Neural progenitor cell (in vitro differentiated cells): ENCODE results near the gene BLVRA. TPM values are rescaled to one million over a fixed set of nuclear protein-coding genes. Genes with fewer than 3 reads are reported as not detected.

Source experiments
- DNase-seq: peaks from one replicate; pipeline ENCODE4 v3.0.0-alpha.2; 2016; ENCODE audit warnings: low spot score
- H2AFZ ChIP-seq: fragments of 200-600 bp; sonication (generic); replicated peaks from 2 replicates; pipeline ENCODE4 v1.6.1; 2016; ENCODE audit warnings: antibody characterized with exemption
- H3F3A ChIP-seq: fragments of 200-600 bp; sonication (generic); 2 replicates; pipeline ENCODE4 v1.6.1; 2016; ENCODE audit warnings: antibody characterized with exemption, low read depth
- H3K27ac ChIP-seq: fragments of 200-600 bp; sonication (generic); 2 replicates; pipeline ENCODE4 v1.5.1; 2016; ENCODE audit warnings: mild to moderate bottlenecking
- H3K27me3 ChIP-seq: fragments of 200-600 bp; sonication (generic); 2 replicates; pipeline ENCODE4 v1.6.1; 2016; ENCODE audit warnings: mild to moderate bottlenecking, moderate library complexity
- H3K36me3 ChIP-seq: fragments of 200-600 bp; sonication (generic); 2 replicates; pipeline ENCODE4 v1.5.1; 2016
- H3K4me1 ChIP-seq: fragments of 200-600 bp; sonication (generic); 2 replicates; pipeline ENCODE4 v1.6.1; 2016; ENCODE audit warnings: mixed run types
- H3K4me2 ChIP-seq: fragments of 200-600 bp; sonication (generic); 2 replicates; pipeline ENCODE4 v1.6.1; 2016
- H3K4me3 ChIP-seq: fragments of 200-600 bp; sonication (generic); 2 replicates; pipeline ENCODE4 v1.5.1; 2016
- H3K79me2 ChIP-seq: fragments of 200-600 bp; sonication (generic); 2 replicates; pipeline ENCODE4 v1.6.1; 2016; ENCODE audit warnings: low read depth
- H3K9ac ChIP-seq: fragments of 200-600 bp; sonication (generic); 2 replicates; pipeline ENCODE4 v1.6.1; 2016
- H3K9me3 ChIP-seq: fragments of 200-600 bp; sonication (generic); 2 replicates; pipeline ENCODE4 v1.5.1; 2016; ENCODE audit warnings: low read depth
- H4K20me1 ChIP-seq: fragments of 200-600 bp; sonication (generic); 2 replicates; pipeline ENCODE4 v1.6.1; 2016; ENCODE audit warnings: low read depth
- H3K27ac Mint-ChIP-seq: 3 replicates; pipeline ENCODE4 v1.8.0; 2021; ENCODE audit warnings: mixed read lengths
- H3K27me3 Mint-ChIP-seq: 2 replicates; pipeline ENCODE4 v1.8.0; 2022; ENCODE audit warnings: low read depth, mild to moderate bottlenecking, inconsistent platforms, moderate library complexity, mixed read lengths; ENCODE audit not compliant: insufficient read depth
- H3K36me3 Mint-ChIP-seq: 3 replicates; pipeline ENCODE4 v1.8.0; 2021; ENCODE audit warnings: mixed read lengths
- H3K4me1 Mint-ChIP-seq: 3 replicates; pipeline ENCODE4 v1.8.0; 2021; ENCODE audit warnings: mixed read lengths
- H3K4me3 Mint-ChIP-seq: 3 replicates; pipeline ENCODE4 v1.8.0; 2021; ENCODE audit warnings: mild to moderate bottlenecking, moderate library complexity, mixed read lengths
- H3K9me3 Mint-ChIP-seq: 3 replicates; pipeline ENCODE4 v1.8.0; 2020; ENCODE audit warnings: mixed read lengths
- CTCF ChIP-seq: fragments of 200-600 bp; sonication (generic); IDR thresholded peaks from 2 replicates; pipeline ENCODE4 v1.5.1; 2017; ENCODE audit warnings: antibody characterized with exemption, mild to moderate bottlenecking
- EZH2 ChIP-seq: fragments of 200-600 bp; sonication (generic); IDR thresholded peaks from 2 replicates; pipeline ENCODE4 v1.6.1; 2017; ENCODE audit warnings: antibody characterized with exemption, mild to moderate bottlenecking, moderate library complexity
- EZH2phosphoT487 ChIP-seq: fragments of 200-600 bp; sonication (generic); IDR thresholded peaks from 2 replicates; pipeline ENCODE4 v1.6.1; 2017; ENCODE audit warnings: antibody characterized with exemption
- total RNA-seq: library from RNA; depleted of rRNA; stranded (reverse); fragments of >200 nt; gene quantifications from 2 replicates; pipeline ENCODE4 v1.2.3, GENCODE V29; 2015; ENCODE audit warnings: low replicate concordance

BLVRA gene
- total RNA-seq, 1 donor from 2014 or later: 27.9 TPM

- no peak overlapping the region for H3K27ac ChIP-seq
- H4K20me1 ChIP-seq: no peaks in the 10 kb centered on the region
- no peaks in the 10 kb centered on the region for H3K36me3 ChIP-seq
- no peaks in the 10 kb centered on the region for H3F3A ChIP-seq
- no peaks in the 10 kb centered on the region for H3K9me3 ChIP-seq
- no peak overlapping the region for H3K4me3 ChIP-seq
- no peak for TF ChIP-seq EZH2
- TF ChIP-seq EZH2phosphoT487: no peak
- no peak for TF ChIP-seq CTCF
- H3K36me3 Mint-ChIP-seq: no peaks in the 10 kb centered on the region
- peaks cover 3% of the 10 kb centered on the region for H3K9me3 Mint-ChIP-seq
- H3K4me3 Mint-ChIP-seq: no peak overlapping the region
- peaks cover 5% of the 10 kb centered on the region for H3K27me3 Mint-ChIP-seq
- no peak for DNase-seq
- no peaks in the 10 kb centered on the region for H3K4me1 Mint-ChIP-seq
- H3K27ac Mint-ChIP-seq: no peak overlapping the region
- H3K79me2 ChIP-seq: no peaks in the 10 kb centered on the region
- no peaks in the 10 kb centered on the region for H3K27me3 ChIP-seq
- no peak overlapping the region for H2AFZ ChIP-seq
- no peak overlapping the region for H3K9ac ChIP-seq
- H3K4me2 ChIP-seq: no peak overlapping the region
- no peaks in the 10 kb centered on the region for H3K4me1 ChIP-seq
Observed at GRCh38 chr7:43856316-43856715, 97.8 kb downstream of the BLVRA start.

Other genes starting within 250 kb of the BLVRA start
- 13.1 and 15.6 TPM in 2 replicates for gene STK17A, start 175.6 kb upstream of the BLVRA start, total RNA-seq
- 171 and 192 TPM in 2 replicates for gene COA1, start 29.2 kb upstream of the BLVRA start, total RNA-seq
- gene MRPS24, start 110.8 kb downstream of the BLVRA start, total RNA-seq: 54.6 and 60.6 TPM in 2 replicates
- gene URGCP, start 147.9 kb downstream of the BLVRA start, total RNA-seq: 9.2 TPM in 2 replicates
- gene UBE2D4, start 167.8 kb downstream of the BLVRA start, total RNA-seq: 6.8 and 11.7 TPM in 2 replicates
- not detected in 2 replicates for gene SPDYE1, start 239.2 kb downstream of the BLVRA start, total RNA-seq